ENCODE measurements around the gene RNF212. TPM values are rescaled to one million over a fixed set of nuclear protein-coding genes. Genes with fewer than 3 reads are reported as not detected.
A peak's percentile ranks its signal among the peaks of the same experiment; 100 is the strongest.
"Not testable (repeated sequence)": the region's sequence is repeated elsewhere in the genome, so short reads cannot be mapped to it uniquely, and the experiment has no call there.

RNF212 gene
- total RNA-seq, 4 donors from 2014 or later = 3.8 to 9.7 (median 7.3) TPM

DNA sequence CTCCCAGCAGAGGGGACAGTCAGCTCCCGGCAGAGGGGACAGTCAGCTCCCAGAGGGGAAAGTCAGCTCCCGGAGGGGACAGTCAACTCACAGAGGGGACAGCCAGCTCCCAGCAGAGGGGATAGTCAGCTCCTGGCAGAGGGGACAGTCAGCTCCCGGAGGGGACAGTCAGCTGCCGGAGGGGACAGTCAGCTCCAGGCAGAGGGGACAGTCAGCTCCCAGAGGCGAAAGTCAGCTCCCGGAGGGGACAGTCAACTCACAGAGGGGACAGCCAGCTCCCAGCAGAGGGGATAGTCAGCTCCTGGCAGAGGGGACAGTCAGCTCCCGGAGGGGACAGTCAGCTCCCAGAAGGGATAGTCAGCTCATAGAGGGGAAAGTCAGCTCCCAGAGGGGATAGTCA, 59.5 kb downstream of the RNF212 start:
- H3K27ac ChIP-seq (replicated peaks in 1 of 4); H3K36me3 ChIP-seq; DNase-seq (ENCODE audit: extremely low spot score); H3K4me3 ChIP-seq; intact Hi-C loops (cut with DNase I); H3K9me3 ChIP-seq: not testable (repeated sequence)
- WGBS = 74% methylated on average over 5 of the region's 7 CpGs
- Histone ChIP-seq H3K4me1 (peaks cover 3 to 18% (median 16%) of the 10 kb centered on the region in 4 donors), H3K27me3 (peaks cover 0 to 93% (median 34%) of the 10 kb centered on the region in 4 donors)

DNA sequence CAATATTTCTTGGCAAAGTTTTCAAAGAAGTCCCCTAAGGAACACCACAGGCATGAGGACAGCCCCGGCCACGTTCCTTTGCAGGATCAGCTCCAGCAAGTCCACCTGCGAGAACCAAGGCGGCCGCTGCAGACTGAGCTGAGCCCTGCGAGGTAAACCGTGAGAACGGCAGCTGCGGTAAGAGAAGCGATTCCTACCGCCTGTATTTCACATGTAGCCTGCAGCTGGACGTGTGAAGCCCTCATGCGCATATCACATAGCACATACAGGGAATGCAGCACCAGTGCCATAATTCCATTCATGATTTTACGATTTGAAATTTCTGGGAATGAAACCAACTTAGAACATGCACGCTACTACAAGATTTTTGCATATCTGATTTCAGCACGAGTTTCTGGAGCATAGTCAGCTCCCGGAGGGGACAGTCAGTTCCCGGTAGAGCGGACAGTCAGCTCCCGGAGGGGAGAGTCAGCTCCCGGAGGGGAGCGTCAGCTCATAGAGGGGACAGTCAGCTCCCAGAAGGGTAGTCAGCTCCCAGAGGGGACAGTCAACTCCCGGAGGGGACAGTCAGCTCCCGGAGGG, 60.2 kb downstream of the RNF212 start:
- WGBS = 45% methylated on average over 24 of the region's 24 CpGs
- TF ChIP-seq POLR2AphosphoS5 (IDR thresholded peaks at IDR 0.05) (no peak), EP300 (IDR thresholded peaks at IDR 0.05) (no peak), POLR2A (IDR thresholded peaks at IDR 0.05; ENCODE audit: low read depth) (no peak)
- TF ChIP-seq, protein P1, sequence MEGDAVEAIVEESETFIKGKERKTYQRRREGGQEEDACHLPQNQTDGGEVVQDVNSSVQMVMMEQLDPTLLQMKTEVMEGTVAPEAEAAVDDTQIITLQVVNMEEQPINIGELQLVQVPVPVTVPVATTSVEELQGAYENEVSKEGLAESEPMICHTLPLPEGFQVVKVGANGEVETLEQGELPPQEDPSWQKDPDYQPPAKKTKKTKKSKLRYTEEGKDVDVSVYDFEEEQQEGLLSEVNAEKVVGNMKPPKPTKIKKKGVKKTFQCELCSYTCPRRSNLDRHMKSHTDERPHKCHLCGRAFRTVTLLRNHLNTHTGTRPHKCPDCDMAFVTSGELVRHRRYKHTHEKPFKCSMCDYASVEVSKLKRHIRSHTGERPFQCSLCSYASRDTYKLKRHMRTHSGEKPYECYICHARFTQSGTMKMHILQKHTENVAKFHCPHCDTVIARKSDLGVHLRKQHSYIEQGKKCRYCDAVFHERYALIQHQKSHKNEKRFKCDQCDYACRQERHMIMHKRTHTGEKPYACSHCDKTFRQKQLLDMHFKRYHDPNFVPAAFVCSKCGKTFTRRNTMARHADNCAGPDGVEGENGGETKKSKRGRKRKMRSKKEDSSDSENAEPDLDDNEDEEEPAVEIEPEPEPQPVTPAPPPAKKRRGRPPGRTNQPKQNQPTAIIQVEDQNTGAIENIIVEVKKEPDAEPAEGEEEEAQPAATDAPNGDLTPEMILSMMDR (IDR thresholded peaks at IDR 0.05) = no peak
- intact Hi-C loops (cut with DNase I) = no loop called here
- DNase-seq (ENCODE audit: extremely low spot score) = no peak
- no peaks in the 10 kb centered on the region for H3K9me3 ChIP-seq
- peaks cover 0 to 93% (median 32%) of the 10 kb centered on the region in 4 donors for H3K27me3 ChIP-seq
- no peaks in the 10 kb centered on the region for H3K36me3 ChIP-seq
- no peak overlapping the region for H3K27ac ChIP-seq (replicated peaks in 1 of 4)
- H3K4me1 ChIP-seq = peaks cover 3 to 18% (median 17%) of the 10 kb centered on the region in 4 donors
- H3K4me3 ChIP-seq = no peak overlapping the region

DNA sequence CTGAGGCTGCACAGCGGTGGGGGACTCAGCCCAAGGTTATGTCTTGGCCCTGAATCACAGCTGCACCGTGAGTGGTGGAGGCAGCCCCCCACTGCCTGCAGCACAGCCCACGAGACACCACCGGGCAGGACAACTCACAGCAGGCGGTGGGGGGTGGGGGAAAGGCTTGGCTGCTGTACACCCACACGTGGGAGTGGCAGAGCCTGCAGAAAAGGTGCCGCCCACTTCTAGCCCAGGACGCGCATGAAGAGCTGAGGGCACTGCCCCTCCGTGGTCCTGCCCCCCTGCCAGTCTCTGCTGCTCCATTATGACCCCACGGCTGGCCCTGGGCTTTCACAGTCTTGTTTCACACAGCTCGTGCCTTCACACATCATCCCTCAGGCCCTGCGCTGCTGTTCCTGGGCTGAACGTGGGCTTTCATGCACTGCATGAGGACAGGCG, 61.1 kb downstream of the RNF212 start:
- Histone ChIP-seq H3K36me3 (no peaks in the 10 kb centered on the region), H3K4me1 (peaks cover 6 to 27% (median 26%) of the 10 kb centered on the region in 4 donors), H3K27me3 (peaks cover 0 to 89% (median 32%) of the 10 kb centered on the region in 4 donors), H3K27ac (replicated peaks in 1 of 4) (no peak overlapping the region), H3K9me3 (no peaks in the 10 kb centered on the region), H3K4me3 (no peak overlapping the region)
- 66% methylated on average over 11 of the region's 15 CpGs for WGBS
- no peak for TF ChIP-seq POLR2AphosphoS5 (IDR thresholded peaks at IDR 0.05)
- no peak for TF ChIP-seq EP300 (IDR thresholded peaks at IDR 0.05)
- TF ChIP-seq POLR2A (IDR thresholded peaks at IDR 0.05; ENCODE audit: low read depth) = no peak
- DNase-seq (ENCODE audit: extremely low spot score) = no peak
- intact Hi-C loops (cut with DNase I) = no loop called here

DNA sequence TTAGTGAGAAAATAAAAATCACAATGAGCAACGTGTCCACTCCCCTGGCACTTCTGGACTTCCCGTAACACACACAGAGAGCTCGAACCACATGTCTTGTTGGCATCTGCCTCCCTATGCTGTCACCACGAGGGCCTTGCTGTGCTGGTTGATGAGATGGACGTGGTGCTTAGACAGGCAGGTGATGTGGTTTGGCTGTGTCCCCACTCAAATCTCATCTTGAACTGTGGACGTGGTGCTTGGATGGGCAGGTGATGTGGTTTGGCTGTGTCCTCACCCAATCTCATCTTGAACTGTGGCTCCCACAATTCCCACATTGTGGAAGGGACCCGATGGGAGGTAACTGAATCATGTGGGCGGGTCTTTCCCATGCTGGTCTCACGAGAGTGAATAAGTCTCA, 61.9 kb downstream of the RNF212 start:
- H3K4me1 ChIP-seq = peaks cover 10 to 34% (median 33%) of the 10 kb centered on the region in 4 donors
- H3K27me3 ChIP-seq = peaks cover 0 to 81% (median 29%) of the 10 kb centered on the region in 4 donors
- H3K4me3 ChIP-seq = no peak overlapping the region
- H3K9me3 ChIP-seq = no peaks in the 10 kb centered on the region
- intact Hi-C loops (cut with DNase I) = no loop called here
- TF ChIP-seq POLR2A (IDR thresholded peaks at IDR 0.05; ENCODE audit: low read depth) = no peak
- TF ChIP-seq, protein P1 (IDR thresholded peaks at IDR 0.05) = no peak
- TF ChIP-seq POLR2AphosphoS5 (IDR thresholded peaks at IDR 0.05) = no peak
- TF ChIP-seq EP300 (IDR thresholded peaks at IDR 0.05) = no peak
- no peak overlapping the region for H3K27ac ChIP-seq (replicated peaks in 1 of 4)
- DNase-seq (ENCODE audit: extremely low spot score) = no peak
- H3K36me3 ChIP-seq = no peaks in the 10 kb centered on the region
- 65% methylated on average over 9 of the region's 9 CpGs for WGBS

DNA sequence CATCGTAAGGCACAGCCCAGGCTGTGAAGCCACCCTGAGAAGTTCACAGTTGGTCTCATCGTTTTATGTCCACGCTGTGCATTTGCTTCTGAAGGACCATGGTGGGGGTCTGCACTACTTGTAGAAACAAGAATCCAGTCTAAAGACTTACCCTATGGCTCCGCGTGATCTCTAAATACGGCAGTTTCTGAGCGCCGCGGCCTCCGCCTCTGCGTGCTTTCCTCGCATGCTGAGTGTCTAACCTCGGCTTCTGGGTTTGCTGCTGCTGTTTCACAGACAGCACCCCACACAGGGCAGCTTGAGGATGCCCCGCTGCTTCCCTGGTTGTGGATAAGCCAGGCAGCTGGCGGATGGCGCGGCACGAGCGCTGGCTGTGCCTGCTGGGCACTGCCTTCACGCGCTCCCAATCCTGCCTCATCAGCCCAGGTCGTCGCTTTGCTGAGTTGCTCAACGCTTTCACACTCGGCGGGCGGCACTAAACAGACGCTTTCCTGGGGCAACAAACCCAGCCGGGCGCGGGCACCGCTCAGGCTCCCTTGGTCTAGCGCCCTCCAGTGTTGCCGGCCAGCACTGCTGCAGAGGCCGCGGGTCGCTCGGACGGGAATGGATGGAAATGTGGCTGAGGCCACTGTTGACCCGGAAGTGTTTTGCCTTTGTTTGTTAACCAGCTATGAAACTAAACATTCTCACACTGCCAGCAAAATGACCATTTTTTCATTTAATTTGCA, 62.7 kb downstream of the RNF212 start:
- Histone ChIP-seq H3K27me3 (peaks cover 0 to 80% (median 27%) of the 10 kb centered on the region in 4 donors), H3K27ac (replicated peaks in 1 of 4) (no peak overlapping the region), H3K4me1 (peaks cover 9 to 33% (median 30%) of the 10 kb centered on the region in 4 donors), H3K4me3 (no peak overlapping the region), H3K9me3 (no peaks in the 10 kb centered on the region), H3K36me3 (no peaks in the 10 kb centered on the region)
- intact Hi-C loops (cut with DNase I) = no loop called here
- no peak for TF ChIP-seq EP300 (IDR thresholded peaks at IDR 0.05)
- TF ChIP-seq, protein P1 (IDR thresholded peaks at IDR 0.05) = peak in 1 of 3 experiments; percentile 25
- WGBS = 73% methylated on average over 37 of the region's 40 CpGs
- DNase-seq (ENCODE audit: extremely low spot score) = no peak

All from esophagus muscularis mucosa (tissue), 4 donors.